K562 (cell line): Measurements from ENCODE around the gene OSCP1. TPM values are rescaled to one million over a fixed set of nuclear protein-coding genes. Genes with fewer than 3 reads are reported as not detected.
A peak's percentile ranks its signal among the peaks of the same experiment; 100 is the strongest.

Source experiments
- ARID1B ChIP-seq: fragments of 450-650 bp; IDR thresholded peaks from 2 replicates; pipeline ENCODE4 v1.6.1; 2016; ENCODE audit warnings: antibody characterized with exemption, mild to moderate bottlenecking, inconsistent platforms
- CREM ChIP-seq: IDR thresholded peaks from 2 replicates; pipeline ENCODE4 v1.6.1; 2014; ENCODE audit warnings: antibody characterized with exemption, low read depth
- EP300 ChIP-seq: IDR thresholded peaks from 2 replicates; pipeline ENCODE4 v1.6.1; 2012; ENCODE audit warnings: low read length, improper control_type of control experiment
- HDAC8 ChIP-seq: fragments of 450-650 bp; IDR thresholded peaks from 2 replicates; pipeline ENCODE4 v1.6.1; 2016; ENCODE audit warnings: mild to moderate bottlenecking, missing genetic modification characterization, moderate library complexity, missing compliant biosample characterization
- KDM2B ChIP-seq: fragments of 250-450 bp; sonication (Bioruptor Pico); IDR thresholded peaks from 2 replicates; pipeline ENCODE4 v1.8.0; 2021; ENCODE audit warnings: mild to moderate bottlenecking, moderate library complexity
- KLF6 ChIP-seq: fragments of 250-450 bp; sonication (Bioruptor Pico); IDR thresholded peaks from 2 replicates; pipeline ENCODE4 v1.4.0; 2020; ENCODE audit warnings: mild to moderate bottlenecking, moderate library complexity, borderline replicate concordance
- NBN ChIP-seq: fragments of 450-650 bp; IDR thresholded peaks from 2 replicates; pipeline ENCODE4 v1.6.1; 2016; ENCODE audit warnings: low read depth, mild to moderate bottlenecking
- PML ChIP-seq: IDR thresholded peaks from 2 replicates; pipeline ENCODE4 v1.6.1; 2012; ENCODE audit warnings: low read length, inconsistent platforms
- SOX6 ChIP-seq: fragments of 450-650 bp; IDR thresholded peaks from 2 replicates; pipeline ENCODE4 v1.6.1; 2014; ENCODE audit warnings: mild to moderate bottlenecking
- SP1 ChIP-seq: sonication (generic); formaldehyde crosslinking; IDR thresholded peaks from 2 replicates; pipeline ENCODE4 v1.8.1; 2022; ENCODE audit warnings: mild to moderate bottlenecking, missing genetic modification reagents
- STAG1 ChIP-seq: sonication (generic); formaldehyde crosslinking; IDR thresholded peaks from 2 replicates; pipeline ENCODE4 v1.5.0; 2020; ENCODE audit warnings: missing genetic modification reagents, borderline replicate concordance
- TAF9B ChIP-seq: fragments of 450-650 bp; IDR thresholded peaks from 2 replicates; pipeline ENCODE4 v1.6.1; 2018; ENCODE audit warnings: mild to moderate bottlenecking; ENCODE audit not compliant: partially characterized antibody
- TCF7 ChIP-seq: sonication (generic); IDR thresholded peaks from 2 replicates; pipeline ENCODE4 v1.6.1; 2016; ENCODE audit warnings: antibody characterized with exemption, borderline replicate concordance
- TOE1 ChIP-seq, 2 experiments: fragments of 450-650 bp in 1 of 2; sonication (generic) in 1 of 2; formaldehyde crosslinking in 1 of 2; IDR thresholded peaks; 2 replicates each; pipeline versions ENCODE4 v1.7.1 to v1.8.0; 2016 to 2022; ENCODE audit warnings: borderline replicate concordance in 2 of 2, mild to moderate bottlenecking in 2 of 2, antibody characterized with exemption in 1 of 2, inconsistent platforms in 1 of 2, low read depth in 1 of 2, missing genetic modification reagents in 1 of 2, moderate library complexity in 1 of 2
- ZNF253 ChIP-seq: fragments of 250-450 bp; sonication (Bioruptor Pico); conservative IDR thresholded peaks from 2 replicates; pipeline ENCODE4 v1.6.1; 2021; ENCODE audit warnings: mild to moderate bottlenecking
- ZNF445 ChIP-seq: fragments of 250-450 bp; sonication (Bioruptor Pico); IDR thresholded peaks from 2 replicates; pipeline ENCODE4 v1.4.0; 2020; ENCODE audit warnings: low read depth, mild to moderate bottlenecking, moderate library complexity
- ZZZ3 ChIP-seq: fragments of 450-650 bp; IDR thresholded peaks from 2 replicates; pipeline ENCODE4 v1.6.1; 2016; ENCODE audit warnings: antibody characterized with exemption, mild to moderate bottlenecking, moderate library complexity
- polyA plus RNA-seq, 8 experiments: library from polyadenylated mRNA; depleted of rRNA in 4 of 8; stranded (reverse) in 5 of 8; unstranded in 3 of 8; fragments of >200 nt; fragmentation: Nextera tagmentation in 2 of 8; fragmentation: Illumina TruSeq in 1 of 8; extraction: Ambion mirVana in 2 of 8; extraction: Trizol in 1 of 8; gene quantifications; 2 replicates each; pipeline versions ENCODE4 v1.2.1 to v1.2.3, GENCODE V29; 2011 to 2014; ENCODE audit warnings: inconsistent platforms in 1 of 8, missing spikeins in 1 of 8
- total RNA-seq, 7 experiments: library from RNA; depleted of rRNA in 6 of 7; stranded (reverse); fragments of >200 nt in 6 of 7; fragmentation: Illumina TruSeq in 2 of 7; extraction: Trizol in 2 of 7; gene quantifications; 2 replicates each; pipeline versions ENCODE4 v1.2.1 to v1.2.3, GENCODE V29; 2011 to 2021; ENCODE audit warnings: low replicate concordance in 1 of 7
- TF ChIP-seq, protein P1 (sequence below): sonication (generic); formaldehyde crosslinking; IDR thresholded peaks from 2 replicates; pipeline ENCODE4 v1.8.1; 2023; ENCODE audit warnings: mild to moderate bottlenecking, missing genetic modification reagents
- TF ChIP-seq, protein P2 (sequence below): fragments of 450-650 bp; formaldehyde crosslinking; IDR thresholded peaks from 2 replicates; pipeline ENCODE4 v1.4.0; 2020; ENCODE audit warnings: mild to moderate bottlenecking, moderate library complexity
- TF ChIP-seq, protein P3 (sequence below): fragments of 450-650 bp; IDR thresholded peaks from 2 replicates; pipeline ENCODE4 v1.6.1; 2016; ENCODE audit warnings: antibody characterized with exemption
- TF ChIP-seq, protein P4 (sequence below): fragments of 250-450 bp; sonication (Bioruptor Pico); IDR thresholded peaks from 2 replicates; pipeline ENCODE4 v1.9.0; 2021; ENCODE audit warnings: mild to moderate bottlenecking
- TF ChIP-seq, protein P5 (sequence below): fragments of 450-650 bp; IDR thresholded peaks from one replicate; pipeline ENCODE4 v1.6.1; 2018; ENCODE audit warnings: mild to moderate bottlenecking, moderate library complexity; ENCODE audit not compliant: partially characterized antibody

OSCP1 gene
- total and polyA plus RNA-seq, 9 of the 15 experiments (the other 6 are each of a cell fraction or from before 2014, with no cell fraction given): 0.15 to 0.40 (median 0.33) TPM; not detected in 5

DNA sequence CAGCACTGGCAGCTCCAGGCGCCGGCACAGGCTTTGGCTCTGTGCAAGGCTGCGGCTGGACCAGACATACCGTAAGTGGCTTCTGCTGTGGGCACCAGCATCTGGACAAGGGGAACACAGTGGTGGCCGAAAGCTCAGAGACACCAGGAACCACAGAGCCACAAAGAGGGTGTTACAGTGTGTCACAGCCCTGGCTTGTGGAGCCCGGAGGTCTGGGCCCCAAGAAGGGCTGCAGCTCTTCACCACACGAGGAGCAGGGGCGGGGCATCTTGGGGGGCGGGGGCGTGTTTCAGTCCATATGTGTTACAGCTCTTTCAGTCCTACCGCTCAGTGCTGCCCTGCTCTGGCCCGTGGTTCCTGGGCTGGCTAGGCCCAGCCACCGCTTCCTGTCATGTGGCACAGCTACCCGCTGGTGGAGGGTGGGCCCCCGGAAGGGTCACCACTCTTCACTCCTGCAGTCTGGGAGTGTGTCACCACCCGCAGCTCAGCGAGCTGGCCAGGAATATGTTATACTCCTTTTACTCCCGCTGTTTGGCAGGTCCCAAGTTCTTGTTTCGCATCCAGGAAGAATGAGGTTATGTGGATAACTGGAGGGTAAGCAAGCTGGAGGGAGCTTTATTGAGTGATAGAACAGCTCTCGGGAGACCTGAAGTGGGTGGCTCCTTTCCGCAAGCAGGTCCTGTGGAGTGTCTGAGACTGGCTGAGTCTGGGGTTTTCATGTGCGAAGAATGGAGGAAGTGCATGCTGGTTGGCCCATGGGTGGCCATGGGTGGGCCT, 49.2 kb downstream of the OSCP1 start (continued):
- TF ChIP-seq, protein P1, sequence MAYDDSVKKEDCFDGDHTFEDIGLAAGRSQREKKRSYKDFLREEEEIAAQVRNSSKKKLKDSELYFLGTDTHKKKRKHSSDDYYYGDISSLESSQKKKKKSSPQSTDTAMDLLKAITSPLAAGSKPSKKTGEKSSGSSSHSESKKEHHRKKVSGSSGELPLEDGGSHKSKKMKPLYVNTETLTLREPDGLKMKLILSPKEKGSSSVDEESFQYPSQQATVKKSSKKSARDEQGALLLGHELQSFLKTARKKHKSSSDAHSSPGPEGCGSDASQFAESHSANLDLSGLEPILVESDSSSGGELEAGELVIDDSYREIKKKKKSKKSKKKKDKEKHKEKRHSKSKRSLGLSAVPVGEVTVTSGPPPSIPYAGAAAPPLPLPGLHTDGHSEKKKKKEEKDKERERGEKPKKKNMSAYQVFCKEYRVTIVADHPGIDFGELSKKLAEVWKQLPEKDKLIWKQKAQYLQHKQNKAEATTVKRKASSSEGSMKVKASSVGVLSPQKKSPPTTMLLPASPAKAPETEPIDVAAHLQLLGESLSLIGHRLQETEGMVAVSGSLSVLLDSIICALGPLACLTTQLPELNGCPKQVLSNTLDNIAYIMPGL (CRISPR knock-in tag): 0 out of 2 replicates have a peak, but pooled peaks have one; percentile 42
- TF ChIP-seq TAF9B: peak; percentile 62
- TF ChIP-seq STAG1 (CRISPR knock-in tag): no peak
- no peak for TF ChIP-seq ARID1B
- no peak for TF ChIP-seq ZZZ3
- peak; percentile 68 for TF ChIP-seq CREM
- TF ChIP-seq KDM2B (CRISPR knock-in tag): no peak
- TF ChIP-seq NBN: no peak
- TF ChIP-seq ZNF253 (CRISPR knock-in tag): no peak
- TF ChIP-seq, protein P2, sequence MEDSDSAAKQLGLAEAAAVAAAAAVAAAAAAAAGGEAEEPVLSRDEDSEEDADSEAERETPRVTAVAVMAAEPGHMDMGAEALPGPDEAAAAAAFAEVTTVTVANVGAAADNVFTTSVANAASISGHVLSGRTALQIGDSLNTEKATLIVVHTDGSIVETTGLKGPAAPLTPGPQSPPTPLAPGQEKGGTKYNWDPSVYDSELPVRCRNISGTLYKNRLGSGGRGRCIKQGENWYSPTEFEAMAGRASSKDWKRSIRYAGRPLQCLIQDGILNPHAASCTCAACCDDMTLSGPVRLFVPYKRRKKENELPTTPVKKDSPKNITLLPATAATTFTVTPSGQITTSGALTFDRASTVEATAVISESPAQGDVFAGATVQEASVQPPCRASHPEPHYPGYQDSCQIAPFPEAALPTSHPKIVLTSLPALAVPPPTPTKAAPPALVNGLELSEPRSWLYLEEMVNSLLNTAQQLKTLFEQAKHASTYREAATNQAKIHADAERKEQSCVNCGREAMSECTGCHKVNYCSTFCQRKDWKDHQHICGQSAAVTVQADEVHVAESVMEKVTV (CRISPR knock-in tag): no peak
- 0 out of 2 replicates have a peak, but pooled peaks have one; percentile 28 for TF ChIP-seq HDAC8
- peak; percentile 58; the same call in 1 of the 2 replicates for TF ChIP-seq TCF7
- TF ChIP-seq, protein P3, sequence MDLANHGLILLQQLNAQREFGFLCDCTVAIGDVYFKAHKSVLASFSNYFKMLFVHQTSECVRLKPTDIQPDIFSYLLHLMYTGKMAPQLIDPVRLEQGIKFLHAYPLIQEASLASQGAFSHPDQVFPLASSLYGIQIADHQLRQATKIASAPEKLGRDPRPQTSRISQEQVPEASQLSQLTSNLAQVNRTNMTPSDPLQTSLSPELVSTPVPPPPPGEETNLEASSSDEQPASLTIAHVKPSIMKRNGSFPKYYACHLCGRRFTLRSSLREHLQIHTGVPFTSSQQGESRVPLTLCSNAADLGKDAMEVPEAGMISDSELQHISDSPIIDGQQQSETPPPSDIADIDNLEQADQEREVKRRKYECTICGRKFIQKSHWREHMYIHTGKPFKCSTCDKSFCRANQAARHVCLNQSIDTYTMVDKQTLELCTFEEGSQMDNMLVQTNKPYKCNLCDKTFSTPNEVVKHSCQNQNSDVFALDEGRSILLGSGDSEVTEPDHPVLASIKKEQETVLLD: no peak
- TF ChIP-seq, protein P4, sequence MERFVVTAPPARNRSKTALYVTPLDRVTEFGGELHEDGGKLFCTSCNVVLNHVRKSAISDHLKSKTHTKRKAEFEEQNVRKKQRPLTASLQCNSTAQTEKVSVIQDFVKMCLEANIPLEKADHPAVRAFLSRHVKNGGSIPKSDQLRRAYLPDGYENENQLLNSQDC (CRISPR knock-in tag): no peak
- no peak for TF ChIP-seq ZNF445 (CRISPR knock-in tag)
- peak; percentile 23; the same call in 1 of the 2 replicates for TF ChIP-seq EP300
- peak; percentile 75; the same call in 1 of the 2 replicates for TF ChIP-seq TOE1 (IDR thresholded peaks at IDR 0.05; ENCODE audit: borderline replicate concordance)
- no peak for TF ChIP-seq TOE1 (CRISPR knock-in tag; IDR thresholded peaks at IDR 0.05; ENCODE audit: borderline replicate concordance, low read depth)
- TF ChIP-seq SP1 (CRISPR knock-in tag): no peak
- no peak for TF ChIP-seq KLF6 (CRISPR knock-in tag)
- TF ChIP-seq, protein P5, sequence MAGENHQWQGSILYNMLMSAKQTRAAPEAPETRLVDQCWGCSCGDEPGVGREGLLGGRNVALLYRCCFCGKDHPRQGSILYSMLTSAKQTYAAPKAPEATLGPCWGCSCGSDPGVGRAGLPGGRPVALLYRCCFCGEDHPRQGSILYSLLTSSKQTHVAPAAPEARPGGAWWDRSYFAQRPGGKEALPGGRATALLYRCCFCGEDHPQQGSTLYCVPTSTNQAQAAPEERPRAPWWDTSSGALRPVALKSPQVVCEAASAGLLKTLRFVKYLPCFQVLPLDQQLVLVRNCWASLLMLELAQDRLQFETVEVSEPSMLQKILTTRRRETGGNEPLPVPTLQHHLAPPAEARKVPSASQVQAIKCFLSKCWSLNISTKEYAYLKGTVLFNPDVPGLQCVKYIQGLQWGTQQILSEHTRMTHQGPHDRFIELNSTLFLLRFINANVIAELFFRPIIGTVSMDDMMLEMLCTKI: no peak
- TF ChIP-seq PML: peak; percentile 63; the same call in 1 of the 2 replicates
- TF ChIP-seq SOX6: 0 out of 2 replicates have a peak, but pooled peaks have one; percentile 16
